Lower leg skin (tissue), 4 donors: ENCODE data around the gene CYYR1. TPM values are rescaled to one million over a fixed set of nuclear protein-coding genes. Genes with fewer than 3 reads are reported as not detected.

Source experiments
- DNase-seq, 2 donors: peaks; one replicate each; pipeline ENCODE4 v3.0.0-alpha.2; 2019; ENCODE audit warnings: low spot score in 2 of 2
- H3K4me3 ChIP-seq: fragments of 200-600 bp; sonication (generic); 2 replicates; pipeline ENCODE4 v1.5.1; 2017; ENCODE audit warnings: mild to moderate bottlenecking, low read depth; ENCODE audit not compliant: poor library complexity, severe bottlenecking
- POLR2A ChIP-seq, 2 donors: fragments of 450-650 bp; IDR thresholded peaks; one replicate each; pipeline ENCODE4 v1.6.1; 2016 to 2017; ENCODE audit warnings: antibody characterized with exemption in 2 of 2, mild to moderate bottlenecking in 1 of 2, moderate library complexity in 1 of 2
- WGBS, 2 donors: methylation state at CpG; one replicate each; pipeline ENCODE4 v1.1.5; 2018; 5-methylcytosine and 5-hydroxymethylcytosine counted together
- intact Hi-C: fragments of 100-400 bp; cut with DNase I; formaldehyde crosslinking; loops from one replicate; pipeline ENCODE4 v1.15.0; 2023; ENCODE audit warnings: low total_unique reads
- total RNA-seq, 4 donors: library from RNA; depleted of rRNA; stranded (reverse); fragments of >200 nt; gene quantifications; one replicate each; pipeline ENCODE4 v1.1.0, GENCODE V29; 2016
- TF ChIP-seq, protein P1 (sequence below), 3 donors: fragments of 450-650 bp; IDR thresholded peaks; one replicate each; pipeline ENCODE4 v1.5.1; 2016; ENCODE audit warnings: antibody characterized with exemption in 3 of 3, mild to moderate bottlenecking in 3 of 3, moderate library complexity in 2 of 3

The CYYR1 gene
- total RNA-seq, 4 donors from 2014 or later = 9.0 to 16.4 (median 12.5) TPM

DNA sequence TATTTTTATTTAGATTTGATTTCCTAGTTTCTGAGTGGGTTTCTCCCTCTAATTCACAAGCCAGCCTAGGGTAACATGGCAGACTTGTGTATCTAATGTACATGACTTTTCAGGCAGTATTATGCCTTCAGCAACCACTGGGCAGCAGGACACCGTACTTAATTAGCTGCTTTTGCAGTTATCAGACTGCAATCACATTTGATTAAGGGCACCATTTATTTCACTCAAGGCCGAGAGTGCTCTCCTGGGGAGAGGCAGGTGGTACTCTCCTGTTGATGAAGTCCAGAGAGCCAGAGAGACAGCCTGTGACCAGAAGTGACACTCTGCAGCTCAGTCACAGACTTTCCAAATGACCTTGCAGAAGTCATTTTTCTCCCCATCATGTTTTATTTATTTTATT lies 18.7 kb downstream of the CYYR1 start:
- intact Hi-C loops = no loop called here
- no peak for DNase-seq

DNA sequence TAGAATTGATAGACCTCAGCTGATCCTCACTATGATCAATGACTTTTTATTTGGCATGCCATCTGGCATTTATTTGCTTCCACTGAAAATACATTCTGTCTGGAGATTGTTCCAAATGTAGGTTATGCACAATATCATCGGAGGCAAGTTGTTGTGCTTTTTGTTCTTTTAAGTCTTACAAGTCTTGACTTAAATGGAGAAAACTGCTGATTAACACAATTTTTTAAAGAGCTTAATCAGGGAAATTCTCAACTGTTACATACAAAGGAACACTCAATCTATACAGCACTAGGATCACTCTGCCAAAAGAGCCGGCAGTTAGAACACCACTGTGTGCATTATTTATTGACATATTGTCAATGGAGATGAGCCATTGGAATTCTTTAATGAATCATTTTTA lies 19.2 kb downstream of the CYYR1 start:
- intact Hi-C loops = no loop called here
- 54 to 60% methylated on average over 2 of the region's 2 CpGs for WGBS, 2 donors
- TF ChIP-seq, protein P1, sequence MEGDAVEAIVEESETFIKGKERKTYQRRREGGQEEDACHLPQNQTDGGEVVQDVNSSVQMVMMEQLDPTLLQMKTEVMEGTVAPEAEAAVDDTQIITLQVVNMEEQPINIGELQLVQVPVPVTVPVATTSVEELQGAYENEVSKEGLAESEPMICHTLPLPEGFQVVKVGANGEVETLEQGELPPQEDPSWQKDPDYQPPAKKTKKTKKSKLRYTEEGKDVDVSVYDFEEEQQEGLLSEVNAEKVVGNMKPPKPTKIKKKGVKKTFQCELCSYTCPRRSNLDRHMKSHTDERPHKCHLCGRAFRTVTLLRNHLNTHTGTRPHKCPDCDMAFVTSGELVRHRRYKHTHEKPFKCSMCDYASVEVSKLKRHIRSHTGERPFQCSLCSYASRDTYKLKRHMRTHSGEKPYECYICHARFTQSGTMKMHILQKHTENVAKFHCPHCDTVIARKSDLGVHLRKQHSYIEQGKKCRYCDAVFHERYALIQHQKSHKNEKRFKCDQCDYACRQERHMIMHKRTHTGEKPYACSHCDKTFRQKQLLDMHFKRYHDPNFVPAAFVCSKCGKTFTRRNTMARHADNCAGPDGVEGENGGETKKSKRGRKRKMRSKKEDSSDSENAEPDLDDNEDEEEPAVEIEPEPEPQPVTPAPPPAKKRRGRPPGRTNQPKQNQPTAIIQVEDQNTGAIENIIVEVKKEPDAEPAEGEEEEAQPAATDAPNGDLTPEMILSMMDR (IDR thresholded peaks at IDR 0.05) = no peak
- no peak for TF ChIP-seq POLR2A (IDR thresholded peaks at IDR 0.05)
- DNase-seq = no peak
- H3K4me3 ChIP-seq = no peak overlapping the region

More for the DNA sequence above, 18.7 kb downstream of the CYYR1 start:
- WGBS, 2 donors = 88 to 89% methylated on average over 2 of the region's 2 CpGs
- no peak overlapping the region for H3K4me3 ChIP-seq
- TF ChIP-seq POLR2A (IDR thresholded peaks at IDR 0.05) = no peak
- TF ChIP-seq, protein P1 (IDR thresholded peaks at IDR 0.05) = no peak

DNA sequence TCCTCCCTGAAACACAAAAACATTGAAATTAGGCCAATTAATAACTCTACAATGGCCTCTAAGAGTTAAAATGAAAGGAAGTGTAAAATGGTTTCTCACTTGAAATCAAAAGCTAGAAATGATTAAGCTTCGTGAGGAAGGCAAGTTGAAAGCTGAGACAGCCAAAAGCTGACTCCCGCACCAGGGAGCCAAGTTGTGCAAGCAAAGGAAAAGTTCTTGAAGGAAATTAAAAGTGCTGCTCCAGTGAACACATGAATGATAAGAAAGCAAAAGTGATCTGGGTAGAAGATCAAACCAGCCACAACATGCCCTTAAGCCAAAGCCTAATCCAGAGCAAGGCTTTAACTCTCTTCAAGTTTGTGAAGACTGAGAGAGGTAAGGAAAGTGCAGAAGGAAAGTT lies 22.8 kb downstream of the CYYR1 start:
- no peak overlapping the region for H3K4me3 ChIP-seq
- 12 to 14% methylated on average over 2 of the region's 2 CpGs for WGBS, 2 donors
- TF ChIP-seq, protein P1 (IDR thresholded peaks at IDR 0.05) = no peak
- TF ChIP-seq POLR2A (IDR thresholded peaks at IDR 0.05) = no peak
- DNase-seq = no peak
- intact Hi-C loops = no loop called here

DNA sequence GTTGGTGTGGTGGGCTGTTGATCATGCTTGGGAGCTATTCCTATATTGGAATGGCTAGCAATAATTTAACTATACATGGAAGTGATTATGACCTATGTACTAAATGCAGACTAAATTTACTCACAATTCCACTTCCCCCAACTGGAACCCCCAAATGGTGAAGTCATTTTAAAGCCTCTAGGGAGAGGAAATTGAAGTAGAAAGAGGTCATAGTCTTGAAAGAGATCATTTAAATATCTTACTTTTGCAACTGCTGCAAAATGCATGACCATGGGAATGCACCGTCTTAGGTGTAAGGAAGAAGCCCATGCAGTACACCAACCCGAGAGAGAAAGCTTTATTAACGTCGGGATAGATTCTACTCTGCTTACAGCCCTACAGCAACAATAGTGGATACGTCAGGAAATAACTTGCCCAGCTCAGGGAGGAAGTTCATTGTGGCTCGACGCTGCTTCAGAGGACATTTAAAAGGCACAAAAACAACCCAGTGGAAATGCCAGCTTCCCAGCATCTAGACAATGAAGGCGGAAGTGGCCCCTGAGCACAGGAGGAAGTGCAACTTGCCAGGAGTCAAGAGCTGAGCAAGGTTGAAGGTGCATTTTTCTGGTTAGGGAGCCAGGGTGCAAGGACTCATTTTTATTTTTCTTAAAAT lies 26.5 kb downstream of the CYYR1 start:
- DNase-seq = peak in 1 of 2 donors; percentile 18
- no peak overlapping the region for H3K4me3 ChIP-seq
- intact Hi-C loops = no loop called here
- WGBS, 2 donors = 64 to 70% methylated on average over 8 of the region's 8 CpGs
- TF ChIP-seq, protein P1 (IDR thresholded peaks at IDR 0.05) = no peak
- TF ChIP-seq POLR2A (IDR thresholded peaks at IDR 0.05) = no peak

DNA sequence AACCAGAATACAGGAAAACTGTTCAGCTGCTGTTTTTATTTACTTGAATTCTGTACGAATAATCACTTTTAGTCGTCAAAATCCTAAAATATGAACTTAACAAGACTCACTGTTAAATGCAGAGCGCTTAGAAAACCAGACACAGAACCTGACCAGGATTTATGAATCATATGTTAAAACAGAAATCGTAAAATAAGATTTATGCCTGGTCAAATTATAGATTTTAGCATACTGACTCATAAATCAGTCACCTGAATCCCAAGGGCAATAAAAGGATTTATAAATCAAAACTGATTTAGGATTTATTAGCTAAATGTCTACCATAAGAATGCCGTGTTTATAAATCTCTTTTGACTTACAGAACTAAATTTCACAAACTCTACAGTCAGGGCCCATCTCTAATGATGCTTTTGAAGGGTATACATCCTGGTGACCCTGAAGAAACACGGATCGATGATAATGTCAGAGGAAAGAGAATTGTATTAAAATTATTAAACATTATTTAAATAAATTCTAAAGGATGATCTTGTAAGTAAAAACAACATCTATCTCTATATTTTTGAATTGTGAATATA lies 28.8 kb downstream of the CYYR1 start:
- H3K4me3 ChIP-seq = no peak overlapping the region
- TF ChIP-seq, protein P1 (IDR thresholded peaks at IDR 0.05) = no peak
- no peak for TF ChIP-seq POLR2A (IDR thresholded peaks at IDR 0.05)
- 61 to 67% methylated on average over 7 of the region's 7 CpGs for WGBS, 2 donors
- intact Hi-C loops = no loop called here
- no peak for DNase-seq

DNA sequence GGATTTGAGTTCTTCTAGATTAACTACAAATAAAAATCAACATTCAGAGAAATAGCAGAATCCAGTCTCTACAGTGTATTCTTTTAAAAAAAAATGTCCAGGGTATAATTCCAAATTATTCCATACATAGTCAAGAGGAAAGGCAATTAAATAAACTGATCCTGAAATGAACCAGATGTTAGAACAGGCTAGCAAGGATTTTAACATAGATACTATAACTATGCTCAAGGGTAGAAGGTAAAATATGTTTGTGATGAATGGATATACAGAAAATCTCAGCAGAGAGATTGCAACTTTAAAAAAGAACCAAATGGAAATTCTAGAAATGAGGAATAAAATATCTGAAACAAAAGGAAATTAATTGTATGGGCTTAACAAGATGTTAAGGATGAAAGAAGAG lies 32.4 kb downstream of the CYYR1 start:
- no peak for DNase-seq
- intact Hi-C loops = no loop called here
- no peak overlapping the region for H3K4me3 ChIP-seq
- no peak for TF ChIP-seq POLR2A (IDR thresholded peaks at IDR 0.05)
- TF ChIP-seq, protein P1 (IDR thresholded peaks at IDR 0.05) = no peak
